GM18520 (cell line): Measurements from ENCODE around the gene NARS2.
"Not testable (repeated sequence)": the region's sequence is repeated elsewhere in the genome, so short reads cannot be mapped to it uniquely, and the experiment has no call there.

ENCODE experiments used
- ATAC-seq: cut with Tn5 transposase; IDR thresholded peaks from one replicate; pipeline ENCODE4 v1.9.1; 2021; ENCODE audit not compliant: unreplicated experiment

NARS2 gene

DNA sequence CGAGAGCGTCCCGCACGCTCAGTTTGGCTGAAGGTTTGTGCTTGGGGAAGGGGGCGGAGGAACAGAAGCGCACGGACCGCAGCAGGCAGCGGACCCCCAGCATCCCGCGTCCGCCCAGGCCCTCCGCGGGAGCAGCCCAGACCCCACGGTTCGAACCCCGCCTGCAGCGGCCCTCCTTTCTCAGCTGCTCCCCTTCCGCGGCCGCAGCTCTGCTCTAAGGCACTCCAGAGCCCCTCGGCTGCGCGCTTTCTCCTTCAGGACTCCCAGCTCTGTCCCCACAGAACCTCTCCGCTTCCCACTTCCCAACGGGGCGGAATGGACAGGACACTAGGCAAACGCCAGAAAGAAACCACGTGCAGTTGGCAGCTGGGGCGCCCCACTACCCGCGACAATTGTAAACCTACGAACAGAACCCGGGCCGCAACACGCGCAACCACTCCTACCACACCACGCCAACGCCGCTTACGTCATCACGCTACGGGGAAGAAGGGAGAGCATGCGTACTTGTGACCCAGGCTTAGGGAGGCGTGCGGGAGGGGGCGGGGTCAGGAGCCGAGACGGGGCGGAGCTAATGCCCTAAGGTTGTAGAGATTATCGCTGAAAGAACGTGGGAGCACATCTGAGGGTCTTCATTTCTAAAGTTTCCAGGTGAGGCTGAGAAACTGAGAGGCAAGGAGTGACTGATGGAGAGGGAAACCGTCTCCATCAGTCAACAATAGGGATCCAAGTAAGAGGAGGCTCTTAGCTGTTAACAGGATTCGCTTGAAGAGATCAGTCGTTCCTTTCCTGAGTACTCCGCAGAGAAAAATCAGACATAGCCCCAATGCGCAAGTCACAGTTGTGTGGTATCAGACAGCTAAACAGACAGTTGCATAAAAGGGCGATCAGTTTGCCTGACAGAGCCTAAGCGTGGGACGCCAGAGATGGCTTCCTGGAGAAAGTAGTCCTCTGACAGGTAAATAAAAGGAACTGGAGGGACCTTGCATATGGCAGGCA lies at the start of gene NARS2:
Gene NARS2, minus strand, starts transcription at position 479 of the 996 bp plus-strand sequence. Its CDS starts 376 bp downstream, at position 103.
- peak; percentile 87 for ATAC-seq

- ATAC-seq = no peak
These were observed 48.0 kb upstream of the NARS2 start for GRCh38 chr11:78622666-78623065.

DNA sequence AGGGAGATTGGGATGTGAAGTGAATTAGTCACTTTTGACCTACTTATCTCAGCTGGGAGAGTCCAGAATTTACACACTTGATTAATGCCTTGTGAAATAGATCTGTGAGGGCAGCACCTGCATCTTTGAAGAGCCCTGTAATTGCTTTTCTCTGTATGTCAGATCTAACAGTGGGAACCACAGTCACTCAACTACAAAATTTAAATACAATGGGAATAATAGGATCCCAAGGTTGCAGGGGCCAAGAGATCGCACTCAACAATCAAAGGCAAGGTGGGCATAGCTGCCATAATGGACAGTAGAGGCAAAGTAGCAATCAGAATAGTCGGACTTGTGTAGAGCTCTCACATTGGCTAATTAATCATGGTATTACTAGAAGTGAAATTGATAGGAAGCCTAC lies 45.5 kb upstream of the NARS2 start:
- ATAC-seq = no peak

DNA sequence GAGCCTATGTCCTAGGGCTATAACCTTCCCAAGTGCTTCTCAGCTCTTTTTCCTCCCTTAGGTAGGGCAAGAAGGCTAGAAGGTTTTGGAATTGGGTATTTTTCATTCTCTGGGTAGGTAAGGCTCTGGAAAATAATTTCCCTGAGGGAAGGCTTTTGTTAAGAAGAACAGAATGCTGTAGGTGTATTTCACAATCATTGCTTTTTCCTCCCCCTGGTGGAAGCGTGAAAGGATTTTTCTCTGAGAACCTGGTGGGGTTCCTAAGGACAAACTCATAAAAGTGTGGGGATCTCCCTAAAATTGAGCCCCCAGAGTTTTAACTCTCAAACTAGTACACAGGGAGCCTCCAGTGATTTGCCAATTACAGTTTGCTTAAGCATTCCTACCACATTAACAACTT lies 41.1 kb upstream of the NARS2 start:
- ATAC-seq = no peak

DNA sequence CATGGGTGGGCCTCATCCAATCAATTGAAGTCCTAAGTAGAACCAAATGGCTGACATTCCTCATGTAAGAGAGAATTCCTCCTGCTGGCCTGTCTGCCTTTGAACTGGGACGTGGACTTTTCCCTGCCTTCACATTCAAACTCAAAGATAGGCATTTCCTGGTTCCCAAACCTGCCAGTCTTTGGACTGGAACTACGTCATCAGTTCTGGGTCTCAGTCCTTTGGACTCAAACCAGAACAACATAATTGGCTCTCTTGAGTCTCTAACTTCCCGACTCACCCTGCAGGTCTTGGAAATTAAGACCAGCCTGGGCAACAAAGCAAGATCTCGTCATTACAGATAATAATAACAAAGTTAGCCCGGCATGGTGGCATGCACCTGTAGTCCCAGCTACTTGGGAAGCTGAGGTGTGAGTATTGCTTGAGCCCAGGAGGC lies 38.7 kb upstream of the NARS2 start:
- no peak for ATAC-seq

GRCh38 chr11:78612721-78613377 lies 38.2 kb upstream of the NARS2 start:
- ATAC-seq = no peak

DNA sequence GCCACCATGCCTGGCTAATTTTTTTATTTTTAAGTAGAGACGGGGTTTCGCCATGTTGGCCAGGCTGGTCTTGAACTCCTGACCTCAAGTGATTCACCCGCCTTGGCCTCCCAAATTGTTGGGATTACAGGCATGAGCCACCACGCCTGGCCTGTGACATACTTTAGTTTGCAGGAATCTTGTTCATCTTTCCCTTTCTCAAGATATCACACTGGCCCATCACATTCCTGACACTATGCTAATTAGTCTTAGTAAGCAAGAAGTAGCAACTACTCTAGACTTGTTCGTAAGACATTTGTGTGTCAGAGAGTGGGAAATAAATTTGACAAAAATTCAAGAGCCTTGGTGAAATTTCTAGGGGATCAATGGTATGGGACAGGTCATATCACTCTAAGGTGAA lies 34.7 kb upstream of the NARS2 start:
- ATAC-seq = not testable (repeated sequence)

- ATAC-seq = no peak
These were observed 33.0 kb upstream of the NARS2 start for GRCh38 chr11:78607696-78608095.

DNA sequence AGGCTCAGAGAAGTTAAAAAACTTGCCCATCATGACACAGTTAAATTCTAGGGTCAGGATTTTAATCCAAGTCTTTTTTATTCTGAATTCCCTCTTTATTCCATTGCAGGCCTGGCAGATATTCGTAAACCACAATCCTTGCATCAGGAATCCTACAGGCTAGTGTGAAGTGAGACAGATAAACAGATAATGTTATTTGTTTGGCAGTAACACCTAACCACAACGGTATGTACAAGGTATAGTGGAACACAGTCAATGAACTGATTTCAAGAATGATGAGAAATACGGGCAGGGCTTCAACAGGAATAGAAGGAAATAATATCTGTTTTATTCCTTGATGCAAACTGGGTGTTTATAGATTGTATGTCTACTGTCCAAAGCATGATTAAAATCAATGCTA lies 32.0 kb upstream of the NARS2 start:
- ATAC-seq = no peak

DNA sequence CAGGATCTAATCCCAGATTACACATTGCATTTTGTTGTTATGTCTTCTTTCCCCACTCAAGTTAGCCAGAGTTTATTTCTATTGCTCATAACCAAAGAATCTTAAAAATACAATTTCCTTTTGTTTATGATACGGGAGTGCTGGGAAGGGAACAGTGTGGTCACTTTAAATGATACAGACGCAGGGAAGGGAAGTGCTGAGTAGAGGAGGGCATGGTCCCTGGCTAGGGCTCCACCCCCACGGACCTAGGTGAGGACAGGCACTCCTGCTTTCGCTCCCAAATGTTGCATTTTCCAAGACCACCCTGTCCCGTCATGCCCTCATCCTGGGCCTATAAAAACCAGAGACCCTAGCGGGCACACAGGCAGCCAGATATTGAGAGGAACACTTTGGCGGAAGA lies 30.6 kb upstream of the NARS2 start:
- no peak for ATAC-seq

DNA sequence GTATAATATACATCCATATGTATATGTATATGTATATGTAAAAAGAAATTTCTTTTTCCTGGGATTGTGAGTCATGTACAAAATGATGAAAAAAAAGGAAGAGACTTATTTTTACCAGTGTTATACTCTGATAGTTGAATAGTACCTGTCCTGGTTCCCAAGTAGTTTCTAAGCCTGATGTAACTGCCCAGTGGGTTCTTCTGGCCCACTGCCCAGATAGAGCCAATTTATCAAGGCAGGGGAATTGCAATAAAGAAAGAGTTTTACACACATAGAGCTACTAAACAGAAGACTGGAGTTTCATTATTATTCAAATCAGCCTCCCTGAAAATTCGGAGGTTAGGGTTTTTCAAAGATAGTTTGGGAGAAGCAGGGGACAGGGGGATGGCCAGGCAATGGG lies 29.1 kb upstream of the NARS2 start:
- no peak for ATAC-seq

DNA sequence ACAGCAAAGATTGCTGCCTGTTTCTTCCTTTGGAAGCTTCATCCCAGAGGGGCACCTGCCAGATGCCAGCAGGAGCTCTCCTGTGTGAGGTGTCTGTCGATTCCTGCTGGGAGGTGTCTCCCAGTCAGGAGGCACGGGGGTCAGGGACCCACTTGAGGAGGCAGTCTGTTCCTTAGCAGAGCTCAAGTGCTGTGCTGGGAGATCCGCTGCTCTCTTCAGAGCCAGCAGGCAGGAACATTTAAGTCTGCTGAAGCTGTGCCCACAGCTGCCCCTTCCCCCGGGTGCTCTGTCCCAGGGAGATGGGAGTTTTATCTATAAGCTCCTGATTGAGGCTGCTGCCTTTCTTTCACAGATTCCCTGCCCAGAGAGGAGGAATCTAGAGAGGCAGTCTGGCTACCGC lies 28.1 kb upstream of the NARS2 start:
- not testable (repeated sequence) for ATAC-seq

DNA sequence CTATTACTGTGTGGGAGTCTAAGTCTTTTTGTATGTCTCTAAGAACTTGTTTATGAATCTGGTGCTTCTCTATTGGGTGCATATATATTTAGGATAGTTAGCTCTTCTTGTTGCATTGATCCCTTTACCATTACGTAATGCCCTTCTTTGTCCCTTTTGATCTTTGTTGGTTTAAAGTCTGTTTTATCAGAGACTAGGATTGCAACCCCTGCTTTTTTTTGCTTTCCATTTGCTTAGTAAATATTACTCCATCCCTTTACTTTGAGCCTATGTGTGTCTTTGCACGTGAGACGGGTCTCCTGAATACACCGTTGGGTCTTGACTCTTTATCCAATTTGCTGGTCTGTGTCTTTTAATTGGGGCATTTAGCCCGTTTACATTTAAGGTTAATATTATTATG lies 26.4 kb upstream of the NARS2 start:
- ATAC-seq = not testable (repeated sequence)

GRCh38 chr11:78597579-78597978 lies 22.9 kb upstream of the NARS2 start:
- ATAC-seq = not testable (repeated sequence)

DNA sequence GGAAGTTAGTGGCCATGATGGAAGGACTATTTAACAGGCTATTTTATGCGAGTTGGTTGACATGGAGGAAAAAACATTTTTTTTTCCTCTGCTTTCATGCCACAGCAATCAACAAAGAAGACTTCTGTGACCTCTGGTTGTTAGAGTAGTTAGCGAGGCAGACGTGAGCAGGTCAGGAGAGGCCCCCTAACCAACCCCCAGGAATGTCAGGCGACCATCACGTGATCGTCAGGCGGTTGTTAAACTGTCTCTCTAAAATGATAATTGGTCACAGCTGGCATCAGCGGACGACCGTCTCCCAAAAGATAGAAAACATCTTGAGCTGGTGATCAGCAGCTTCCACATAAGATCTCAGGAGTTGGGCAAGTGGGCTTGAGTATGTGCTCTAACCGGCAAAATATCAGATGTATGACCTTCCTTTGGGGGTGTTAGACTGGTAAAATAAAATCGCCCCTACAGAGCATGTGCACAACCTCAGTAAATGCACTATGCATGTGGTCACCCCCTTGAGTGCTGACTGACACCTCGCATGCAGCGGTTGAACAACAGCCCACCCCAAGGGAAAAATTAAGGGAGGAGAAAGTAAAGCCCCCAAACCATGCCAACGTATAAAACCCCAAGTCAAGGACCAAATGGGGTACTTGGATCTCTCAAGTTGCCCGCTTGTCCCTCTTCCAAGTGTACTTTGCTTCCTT lies 20.9 kb upstream of the NARS2 start:
- no peak for ATAC-seq

DNA sequence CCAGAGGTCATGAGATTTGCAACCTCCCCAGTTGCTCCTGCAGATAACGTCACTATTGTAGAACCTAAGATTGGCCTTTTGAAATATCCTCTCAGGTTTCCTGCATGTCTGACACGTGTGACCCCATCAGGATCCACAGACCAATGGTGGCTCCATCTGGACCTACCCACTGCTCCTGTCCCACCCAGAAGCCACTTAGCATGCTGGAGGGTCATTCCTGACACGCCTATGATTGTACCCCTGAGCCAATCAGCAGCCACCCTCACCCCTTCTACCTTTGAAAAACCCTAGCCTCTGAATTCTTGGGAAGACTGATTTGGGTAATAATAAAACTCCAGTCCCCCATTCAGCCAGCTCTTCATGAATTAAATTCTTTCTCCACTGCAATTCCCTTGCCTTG lies 20.1 kb upstream of the NARS2 start:
- ATAC-seq = no peak

DNA sequence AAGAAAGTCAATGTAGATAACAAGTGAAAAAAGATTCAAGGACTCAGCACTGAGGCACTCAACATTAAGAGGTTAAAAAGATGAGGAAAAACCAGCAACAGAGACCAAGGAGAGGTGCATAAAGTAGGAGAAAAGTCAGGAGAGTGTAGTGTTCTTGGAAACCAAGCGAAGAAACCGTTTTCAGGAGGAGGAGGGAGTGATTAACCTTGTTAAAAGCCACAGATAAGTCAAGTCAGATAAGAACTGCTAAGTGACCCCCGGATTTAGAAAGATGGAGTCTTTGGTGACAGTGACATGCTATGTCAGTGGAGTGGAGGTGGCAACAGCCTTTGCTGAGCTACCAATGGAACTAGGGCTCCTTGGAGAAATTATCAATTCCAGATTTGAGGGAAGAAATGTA lies 13.9 kb upstream of the NARS2 start:
- no peak for ATAC-seq

- ATAC-seq = no peak
These were observed 12.8 kb upstream of the NARS2 start for GRCh38 chr11:78587446-78587845.

DNA sequence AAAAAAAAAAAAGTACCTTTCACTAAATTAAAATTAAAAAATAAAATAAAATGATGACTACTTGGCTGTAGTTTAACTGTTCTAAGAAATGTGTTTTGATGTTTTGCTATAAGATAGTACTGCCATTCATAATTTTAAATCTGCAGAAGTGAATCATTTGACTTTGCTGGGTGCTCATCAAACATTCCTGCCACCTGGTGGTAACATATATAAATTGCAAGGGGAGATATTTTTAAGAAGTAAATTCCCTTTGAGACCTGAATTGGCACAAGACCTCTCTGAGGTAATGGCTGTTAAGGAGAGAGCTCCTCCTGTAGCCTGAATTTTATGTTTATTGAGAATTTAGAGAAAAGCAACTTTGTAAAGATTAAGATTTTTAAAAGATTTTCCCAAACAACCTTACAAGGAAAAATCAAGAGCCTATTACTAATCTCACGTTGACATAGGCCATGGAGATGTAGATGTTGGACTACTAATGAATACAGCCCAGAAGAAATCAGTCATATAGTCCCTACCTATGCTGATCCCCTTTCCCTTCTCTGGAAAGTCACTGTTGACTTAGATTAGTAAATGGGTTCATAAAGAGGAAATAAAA lies 11.9 kb upstream of the NARS2 start:
- ATAC-seq = no peak

DNA sequence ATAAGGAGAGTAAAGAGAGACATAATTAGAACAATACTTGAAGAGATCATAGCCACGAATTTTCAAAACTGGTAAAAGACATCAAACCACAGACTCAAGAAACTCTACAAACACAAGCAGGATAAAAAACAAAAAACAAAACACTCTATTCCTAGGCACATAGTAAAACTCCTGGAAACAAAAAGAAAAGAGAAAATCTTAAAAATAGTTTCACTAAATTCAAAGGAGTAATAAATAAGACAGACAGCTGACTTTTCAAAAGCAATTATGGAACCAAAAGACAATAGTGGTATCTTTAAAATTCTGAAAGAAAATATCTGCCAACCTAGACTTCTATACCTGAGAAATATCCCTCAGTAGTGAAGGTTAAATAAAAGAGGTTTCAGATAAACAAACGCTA lies 9.2 kb upstream of the NARS2 start:
- ATAC-seq = no peak

GRCh38 chr11:78577495-78577894 lies 2.8 kb upstream of the NARS2 start:
- no peak for ATAC-seq
